Measurements from ENCODE around the gene ARAF. TPM values are rescaled to one million over a fixed set of nuclear protein-coding genes. Genes with fewer than 3 reads are reported as not detected.

ARAF gene
- total RNA-seq, 1 donor from 2014 or later, result 44.0 TPM

- Mint-ChIP-seq H3K27me3 (ENCODE audit: low read depth, unreplicated experiment) (no peaks in the 10 kb centered on the region), H3K4me3 (ENCODE audit: unreplicated experiment) (peak overlapping the region; percentile 86), H3K27ac (ENCODE audit: unreplicated experiment) (peak overlapping the region; percentile 47), H3K4me1 (ENCODE audit: low read depth, unreplicated experiment) (peaks cover 15% of the 10 kb centered on the region), H3K36me3 (ENCODE audit: low read depth, unreplicated experiment) (no peaks in the 10 kb centered on the region), H3K9me3 (ENCODE audit: unreplicated experiment) (no peaks in the 10 kb centered on the region)
- DNase-seq (ENCODE audit: low read depth) (no peak), FAIRE-seq (no peak)
- H3K27ac ChIP-seq (ENCODE audit: low read depth, low read length), result peak overlapping the region; percentile 76
- H3K36me3 ChIP-seq (ENCODE audit: insufficient read depth, low read length), result no peaks in the 10 kb centered on the region
- peak overlapping the region; percentile 93 for H3K4me2 ChIP-seq (ENCODE audit: low read length)
- TF ChIP-seq CTCF (IDR thresholded peaks at IDR 0.05; ENCODE audit: insufficient read depth, low read depth, low read length), result no peak
- TF ChIP-seq EZH2 (IDR thresholded peaks at IDR 0.05; ENCODE audit: insufficient read depth, low read length), result no peak
- no peaks in the 10 kb centered on the region for H3K9me3 ChIP-seq (ENCODE audit: insufficient read depth, low read depth, low read length)
- H4K20me1 ChIP-seq (ENCODE audit: insufficient read depth, low read length), result peaks cover 37% of the 10 kb centered on the region
- H3K9ac ChIP-seq (ENCODE audit: low read length), result peak overlapping the region; percentile 92
- peaks cover 32% of the 10 kb centered on the region for H3K4me1 ChIP-seq (ENCODE audit: insufficient read depth, low read length)
- H3K27me3 ChIP-seq (ENCODE audit: insufficient read depth, low read length), result no peaks in the 10 kb centered on the region
- peaks cover 29% of the 10 kb centered on the region for H3K79me2 ChIP-seq (ENCODE audit: insufficient read depth, low read length)
- H3K4me3 ChIP-seq (ENCODE audit: insufficient read depth, low read depth, low read length), result peak overlapping the region; percentile 82
- no peak overlapping the region for H2AFZ ChIP-seq (ENCODE audit: low read depth, low read length)
Observed at GRCh38 chrX:47583240-47583861, 22.3 kb downstream of the ARAF start.

- FAIRE-seq (no peak), DNase-seq (ENCODE audit: low read depth) (no peak)
- Mint-ChIP-seq H3K4me3 (ENCODE audit: unreplicated experiment) (peak overlapping the region; percentile 86), H3K9me3 (ENCODE audit: unreplicated experiment) (no peaks in the 10 kb centered on the region), H3K36me3 (ENCODE audit: low read depth, unreplicated experiment) (no peaks in the 10 kb centered on the region), H3K27ac (ENCODE audit: unreplicated experiment) (peak overlapping the region; percentile 69), H3K27me3 (ENCODE audit: low read depth, unreplicated experiment) (no peaks in the 10 kb centered on the region), H3K4me1 (ENCODE audit: low read depth, unreplicated experiment) (peaks cover 12% of the 10 kb centered on the region)
- H3K27ac ChIP-seq (ENCODE audit: low read depth, low read length), result no peak overlapping the region
- H4K20me1 ChIP-seq (ENCODE audit: insufficient read depth, low read length), result peaks cover 37% of the 10 kb centered on the region
- no peaks in the 10 kb centered on the region for H3K27me3 ChIP-seq (ENCODE audit: insufficient read depth, low read length)
- no peak overlapping the region for H2AFZ ChIP-seq (ENCODE audit: low read depth, low read length)
- H3K79me2 ChIP-seq (ENCODE audit: insufficient read depth, low read length), result peaks cover 29% of the 10 kb centered on the region
- TF ChIP-seq CTCF (IDR thresholded peaks at IDR 0.05; ENCODE audit: insufficient read depth, low read depth, low read length) (no peak), EZH2 (IDR thresholded peaks at IDR 0.05; ENCODE audit: insufficient read depth, low read length) (no peak)
- H3K4me3 ChIP-seq (ENCODE audit: insufficient read depth, low read depth, low read length), result peak overlapping the region; percentile 82
- H3K9me3 ChIP-seq (ENCODE audit: insufficient read depth, low read depth, low read length), result no peaks in the 10 kb centered on the region
- H3K36me3 ChIP-seq (ENCODE audit: insufficient read depth, low read length), result no peaks in the 10 kb centered on the region
- H3K9ac ChIP-seq (ENCODE audit: low read length), result peak overlapping the region; percentile 92
- peaks cover 24% of the 10 kb centered on the region for H3K4me1 ChIP-seq (ENCODE audit: insufficient read depth, low read length)
- H3K4me2 ChIP-seq (ENCODE audit: low read length), result peak overlapping the region; percentile 93
Observed at GRCh38 chrX:47584714-47585113, 23.7 kb downstream of the ARAF start.

GRCh38 chrX:47585273-47585672 is 24.3 kb downstream of the ARAF start:
- FAIRE-seq (no peak), DNase-seq (ENCODE audit: low read depth) (no peak)
- Mint-ChIP-seq H3K27ac (ENCODE audit: unreplicated experiment) (no peak overlapping the region), H3K4me1 (ENCODE audit: low read depth, unreplicated experiment) (peaks cover 12% of the 10 kb centered on the region), H3K4me3 (ENCODE audit: unreplicated experiment) (no peak overlapping the region), H3K27me3 (ENCODE audit: low read depth, unreplicated experiment) (no peaks in the 10 kb centered on the region), H3K36me3 (ENCODE audit: low read depth, unreplicated experiment) (no peaks in the 10 kb centered on the region), H3K9me3 (ENCODE audit: unreplicated experiment) (no peaks in the 10 kb centered on the region)
- Histone ChIP-seq H3K36me3 (ENCODE audit: insufficient read depth, low read length) (no peaks in the 10 kb centered on the region), H3K9ac (ENCODE audit: low read length) (peak overlapping the region; percentile 92), H2AFZ (ENCODE audit: low read depth, low read length) (no peak overlapping the region), H3K4me2 (ENCODE audit: low read length) (peak overlapping the region; percentile 93), H3K4me3 (ENCODE audit: insufficient read depth, low read depth, low read length) (no peak overlapping the region), H3K79me2 (ENCODE audit: insufficient read depth, low read length) (peaks cover 29% of the 10 kb centered on the region), H3K4me1 (ENCODE audit: insufficient read depth, low read length) (peaks cover 24% of the 10 kb centered on the region), H3K27me3 (ENCODE audit: insufficient read depth, low read length) (no peaks in the 10 kb centered on the region), H3K9me3 (ENCODE audit: insufficient read depth, low read depth, low read length) (no peaks in the 10 kb centered on the region), H4K20me1 (ENCODE audit: insufficient read depth, low read length) (peaks cover 37% of the 10 kb centered on the region), H3K27ac (ENCODE audit: low read depth, low read length) (no peak overlapping the region)
- TF ChIP-seq CTCF (IDR thresholded peaks at IDR 0.05; ENCODE audit: insufficient read depth, low read depth, low read length) (no peak), EZH2 (IDR thresholded peaks at IDR 0.05; ENCODE audit: insufficient read depth, low read length) (no peak)

Measured in astrocyte (in vitro differentiated cells and primary cell).